ENCODE data around the gene GDF10. TPM values are rescaled to one million over a fixed set of nuclear protein-coding genes. Genes with fewer than 3 reads are reported as not detected.

Gene GDF10
- polyA plus RNA-seq, 1 of the 3 experiments (the other 2 are of a cell fraction), result 0.02 TPM

DNA sequence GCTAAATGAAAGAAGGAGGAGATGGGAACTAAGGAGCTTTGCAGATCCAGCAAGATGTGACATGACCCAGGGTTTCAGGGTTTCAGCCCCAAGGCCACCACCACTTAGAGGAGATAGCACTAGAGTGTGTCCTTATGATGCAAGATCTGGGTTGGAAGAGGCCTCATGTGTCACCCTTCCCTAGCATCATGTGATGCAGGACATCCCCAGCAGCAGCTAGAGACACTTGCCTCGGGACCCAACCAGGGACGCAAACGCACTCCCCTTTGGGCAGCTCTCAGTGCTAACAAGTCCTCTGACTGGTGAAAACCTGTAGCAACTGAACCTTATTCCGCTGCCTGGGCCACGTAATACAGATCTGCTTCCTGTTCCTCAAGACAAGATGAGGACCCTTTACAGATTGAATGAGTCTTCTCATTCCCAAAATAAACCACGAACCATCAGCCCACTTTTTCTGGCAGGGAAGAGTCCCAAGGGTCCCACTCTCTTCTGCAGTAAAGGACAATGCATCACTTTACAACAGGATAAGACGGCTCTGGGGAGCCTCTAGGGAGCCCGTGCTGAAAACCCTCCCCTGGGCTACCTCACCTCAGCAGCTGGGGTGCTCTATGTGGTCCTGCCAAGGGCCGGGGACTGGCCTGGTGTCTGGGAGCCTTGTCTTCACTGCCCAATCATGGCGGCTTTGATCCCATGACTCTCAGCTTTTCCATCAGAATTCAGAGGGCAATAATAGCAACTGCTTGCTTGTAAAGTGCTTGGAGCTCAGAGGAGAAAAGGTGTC lies 44.8 kb upstream of the GDF10 start (continued):
- TF ChIP-seq, protein P1, sequence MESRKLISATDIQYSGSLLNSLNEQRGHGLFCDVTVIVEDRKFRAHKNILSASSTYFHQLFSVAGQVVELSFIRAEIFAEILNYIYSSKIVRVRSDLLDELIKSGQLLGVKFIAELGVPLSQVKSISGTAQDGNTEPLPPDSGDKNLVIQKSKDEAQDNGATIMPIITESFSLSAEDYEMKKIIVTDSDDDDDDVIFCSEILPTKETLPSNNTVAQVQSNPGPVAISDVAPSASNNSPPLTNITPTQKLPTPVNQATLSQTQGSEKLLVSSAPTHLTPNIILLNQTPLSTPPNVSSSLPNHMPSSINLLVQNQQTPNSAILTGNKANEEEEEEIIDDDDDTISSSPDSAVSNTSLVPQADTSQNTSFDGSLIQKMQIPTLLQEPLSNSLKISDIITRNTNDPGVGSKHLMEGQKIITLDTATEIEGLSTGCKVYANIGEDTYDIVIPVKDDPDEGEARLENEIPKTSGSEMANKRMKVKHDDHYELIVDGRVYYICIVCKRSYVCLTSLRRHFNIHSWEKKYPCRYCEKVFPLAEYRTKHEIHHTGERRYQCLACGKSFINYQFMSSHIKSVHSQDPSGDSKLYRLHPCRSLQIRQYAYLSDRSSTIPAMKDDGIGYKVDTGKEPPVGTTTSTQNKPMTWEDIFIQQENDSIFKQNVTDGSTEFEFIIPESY (IDR thresholded peaks at IDR 0.05; ENCODE audit: borderline replicate concordance, low read depth), result no peak

DNA sequence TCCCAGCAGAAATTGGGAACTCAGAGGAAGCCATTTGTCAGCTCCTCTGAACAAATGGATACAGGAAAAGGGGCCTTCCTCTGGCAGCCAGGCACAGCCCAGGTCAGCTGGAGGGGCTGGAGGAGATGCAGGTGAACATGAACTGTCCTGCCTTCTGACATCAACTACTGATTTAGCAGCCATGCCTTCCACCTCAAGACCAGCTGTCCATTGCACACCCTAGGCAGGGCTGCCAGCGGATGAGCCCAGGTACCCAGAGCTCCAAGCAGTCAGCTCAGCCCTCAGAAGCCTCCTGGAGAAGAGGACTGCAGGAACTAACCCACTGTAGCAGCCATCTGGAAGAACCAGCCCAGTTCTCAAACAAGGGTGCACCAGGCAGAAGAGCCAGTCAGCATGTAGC lies 44.1 kb upstream of the GDF10 start:
- no peak overlapping the region for H3K9ac ChIP-seq
- no peak overlapping the region for H2AFZ ChIP-seq (ENCODE audit: low read depth)
- no peaks in the 10 kb centered on the region for H3K36me3 ChIP-seq (replicated peaks in 1 of 2; ENCODE audit: control insufficient read depth in 1 of 2, insufficient read depth in 2 of 2, low read length in 1 of 2)
- H3F3A ChIP-seq (replicated peaks; ENCODE audit: insufficient read depth), result no peaks in the 10 kb centered on the region
- no peak overlapping the region for H3K4me2 ChIP-seq
- no peak overlapping the region for H3K4me3 ChIP-seq (ENCODE audit: low read depth in 2 of 2, low read length in 1 of 2)
- H3K9me2 ChIP-seq, result no peaks in the 10 kb centered on the region
- no peaks in the 10 kb centered on the region for H4K20me1 ChIP-seq (ENCODE audit: insufficient read depth)
- H3K27me3 ChIP-seq (ENCODE audit: insufficient read depth), result no peaks in the 10 kb centered on the region
- no peaks in the 10 kb centered on the region for H3K79me2 ChIP-seq (ENCODE audit: insufficient read depth)
- peaks cover 0 to 27% of the 10 kb centered on the region in 2 experiments; a peak in 1 of 4 replicates for H3K4me1 ChIP-seq (ENCODE audit: control insufficient read depth in 1 of 2, insufficient read depth in 2 of 2, low read depth in 1 of 2, low read length in 1 of 2)
- H3K9me3 ChIP-seq, result no peaks in the 10 kb centered on the region
- 33% methylated on average over 1 of the region's 1 CpG for WGBS (ENCODE audit: low lambda C conversion rate)
- DNase-seq, result no peak
- TF ChIP-seq JUND (IDR thresholded peaks at IDR 0.05) (no peak), NFIC (IDR thresholded peaks at IDR 0.05; ENCODE audit: borderline replicate concordance) (no peak), TAF1 (IDR thresholded peaks at IDR 0.05; ENCODE audit: borderline replicate concordance, low read depth, low read length) (no peak), FOSL2 (IDR thresholded peaks at IDR 0.05; ENCODE audit: borderline replicate concordance, low read depth) (no peak), NRF1 (IDR thresholded peaks at IDR 0.05; ENCODE audit: low read depth, low read length) (no peak), GATA2 (CRISPR knock-in tag; IDR thresholded peaks at IDR 0.05) (no peak)
- TF ChIP-seq, protein P2, sequence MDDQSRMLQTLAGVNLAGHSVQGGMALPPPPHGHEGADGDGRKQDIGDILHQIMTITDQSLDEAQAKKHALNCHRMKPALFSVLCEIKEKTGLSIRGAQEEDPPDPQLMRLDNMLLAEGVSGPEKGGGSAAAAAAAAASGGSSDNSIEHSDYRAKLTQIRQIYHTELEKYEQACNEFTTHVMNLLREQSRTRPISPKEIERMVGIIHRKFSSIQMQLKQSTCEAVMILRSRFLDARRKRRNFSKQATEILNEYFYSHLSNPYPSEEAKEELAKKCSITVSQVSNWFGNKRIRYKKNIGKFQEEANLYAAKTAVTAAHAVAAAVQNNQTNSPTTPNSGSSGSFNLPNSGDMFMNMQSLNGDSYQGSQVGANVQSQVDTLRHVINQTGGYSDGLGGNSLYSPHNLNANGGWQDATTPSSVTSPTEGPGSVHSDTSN (IDR thresholded peaks at IDR 0.05), result no peak
- TF ChIP-seq, protein P3, sequence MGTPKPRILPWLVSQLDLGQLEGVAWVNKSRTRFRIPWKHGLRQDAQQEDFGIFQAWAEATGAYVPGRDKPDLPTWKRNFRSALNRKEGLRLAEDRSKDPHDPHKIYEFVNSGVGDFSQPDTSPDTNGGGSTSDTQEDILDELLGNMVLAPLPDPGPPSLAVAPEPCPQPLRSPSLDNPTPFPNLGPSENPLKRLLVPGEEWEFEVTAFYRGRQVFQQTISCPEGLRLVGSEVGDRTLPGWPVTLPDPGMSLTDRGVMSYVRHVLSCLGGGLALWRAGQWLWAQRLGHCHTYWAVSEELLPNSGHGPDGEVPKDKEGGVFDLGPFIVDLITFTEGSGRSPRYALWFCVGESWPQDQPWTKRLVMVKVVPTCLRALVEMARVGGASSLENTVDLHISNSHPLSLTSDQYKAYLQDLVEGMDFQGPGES (IDR thresholded peaks at IDR 0.05; ENCODE audit: low read depth, low read length), result no peak
- TF ChIP-seq, protein P4, sequence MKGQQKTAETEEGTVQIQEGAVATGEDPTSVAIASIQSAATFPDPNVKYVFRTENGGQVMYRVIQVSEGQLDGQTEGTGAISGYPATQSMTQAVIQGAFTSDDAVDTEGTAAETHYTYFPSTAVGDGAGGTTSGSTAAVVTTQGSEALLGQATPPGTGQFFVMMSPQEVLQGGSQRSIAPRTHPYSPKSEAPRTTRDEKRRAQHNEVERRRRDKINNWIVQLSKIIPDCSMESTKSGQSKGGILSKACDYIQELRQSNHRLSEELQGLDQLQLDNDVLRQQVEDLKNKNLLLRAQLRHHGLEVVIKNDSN (IDR thresholded peaks at IDR 0.05; ENCODE audit: borderline replicate concordance, low read depth), result no peak
- POLR2A ChIA-PET, result interaction anchor here (1.6 kb wide), 1 partner anchor 10 kb away, joined by 3 read pairs; no protein-coding TSS in a partner anchor
- CTCF ChIA-PET, result interaction anchor here (1.8 kb wide), 1 partner anchor 231 kb away, joined by 7 read pairs; no protein-coding TSS in a partner anchor
- H3K27ac ChIP-seq (ENCODE audit: low read depth in 2 of 2, low read length in 1 of 2), result no peak overlapping the region
